Epithelial cell of proximal tubule (primary cell): ENCODE data around the gene LCAT. TPM values are rescaled to one million over a fixed set of nuclear protein-coding genes. Genes with fewer than 3 reads are reported as not detected.

Experiments used
- DNase-seq: peaks from one replicate; pipeline ENCODE4 v3.0.0-alpha.2; 2011; ENCODE audit warnings: low read depth
- H3K4me3 ChIP-seq: 2 replicates; pipeline ENCODE4 v1.5.1; 2011; ENCODE audit warnings: low read depth, mild to moderate bottlenecking, low read length
- total RNA-seq: library from RNA; depleted of rRNA; stranded (reverse); fragments of >200 nt; gene quantifications from 2 replicates; pipeline ENCODE4 v1.2.3, GENCODE V29; 2015
- TF ChIP-seq, protein P1 (sequence below): conservative IDR thresholded peaks from 2 replicates; pipeline ENCODE4 v1.5.1; 2012; ENCODE audit warnings: low read depth, mild to moderate bottlenecking, low read length

The LCAT gene
- total RNA-seq, 1 donor from 2014 or later: 7.5 TPM

DNA sequence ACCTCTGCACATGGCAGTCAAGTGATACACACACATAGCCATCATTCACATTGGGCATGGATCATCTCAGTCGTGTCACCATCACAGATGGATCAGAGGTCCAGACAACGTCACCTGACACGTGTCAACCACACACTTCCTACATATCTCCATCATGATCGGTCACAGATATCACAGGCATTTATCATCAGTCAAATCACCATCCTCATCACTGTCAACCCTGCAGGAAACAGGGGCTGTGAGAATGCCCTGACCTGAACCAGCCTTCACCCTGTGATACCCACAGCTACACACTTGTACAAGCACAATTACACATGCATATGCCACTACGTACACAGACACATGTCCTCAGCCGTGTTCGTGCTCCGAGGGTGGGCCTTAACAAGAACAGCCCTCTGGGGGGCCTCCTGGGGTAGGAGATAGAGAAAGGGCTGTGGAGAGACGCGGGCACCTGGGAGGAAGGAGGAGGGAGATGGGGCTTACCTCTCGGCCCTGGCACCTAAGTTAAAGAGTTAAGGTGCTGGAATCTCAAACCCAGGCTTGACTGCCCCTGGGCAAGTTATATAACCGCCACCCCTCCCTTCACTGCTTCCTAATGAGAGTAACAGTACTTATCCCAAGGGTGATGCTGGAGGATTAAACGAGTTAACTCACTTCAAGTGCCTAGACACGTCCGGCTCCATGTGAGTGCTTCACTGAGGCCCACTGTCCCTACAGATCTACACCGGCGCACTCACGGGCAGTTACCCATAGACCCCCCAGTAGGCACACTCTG lies 23.4 kb upstream of the LCAT start:
- no peak for DNase-seq
- peak overlapping the region; percentile 72 for H3K4me3 ChIP-seq
- TF ChIP-seq, protein P1, sequence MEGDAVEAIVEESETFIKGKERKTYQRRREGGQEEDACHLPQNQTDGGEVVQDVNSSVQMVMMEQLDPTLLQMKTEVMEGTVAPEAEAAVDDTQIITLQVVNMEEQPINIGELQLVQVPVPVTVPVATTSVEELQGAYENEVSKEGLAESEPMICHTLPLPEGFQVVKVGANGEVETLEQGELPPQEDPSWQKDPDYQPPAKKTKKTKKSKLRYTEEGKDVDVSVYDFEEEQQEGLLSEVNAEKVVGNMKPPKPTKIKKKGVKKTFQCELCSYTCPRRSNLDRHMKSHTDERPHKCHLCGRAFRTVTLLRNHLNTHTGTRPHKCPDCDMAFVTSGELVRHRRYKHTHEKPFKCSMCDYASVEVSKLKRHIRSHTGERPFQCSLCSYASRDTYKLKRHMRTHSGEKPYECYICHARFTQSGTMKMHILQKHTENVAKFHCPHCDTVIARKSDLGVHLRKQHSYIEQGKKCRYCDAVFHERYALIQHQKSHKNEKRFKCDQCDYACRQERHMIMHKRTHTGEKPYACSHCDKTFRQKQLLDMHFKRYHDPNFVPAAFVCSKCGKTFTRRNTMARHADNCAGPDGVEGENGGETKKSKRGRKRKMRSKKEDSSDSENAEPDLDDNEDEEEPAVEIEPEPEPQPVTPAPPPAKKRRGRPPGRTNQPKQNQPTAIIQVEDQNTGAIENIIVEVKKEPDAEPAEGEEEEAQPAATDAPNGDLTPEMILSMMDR: no peak

DNA sequence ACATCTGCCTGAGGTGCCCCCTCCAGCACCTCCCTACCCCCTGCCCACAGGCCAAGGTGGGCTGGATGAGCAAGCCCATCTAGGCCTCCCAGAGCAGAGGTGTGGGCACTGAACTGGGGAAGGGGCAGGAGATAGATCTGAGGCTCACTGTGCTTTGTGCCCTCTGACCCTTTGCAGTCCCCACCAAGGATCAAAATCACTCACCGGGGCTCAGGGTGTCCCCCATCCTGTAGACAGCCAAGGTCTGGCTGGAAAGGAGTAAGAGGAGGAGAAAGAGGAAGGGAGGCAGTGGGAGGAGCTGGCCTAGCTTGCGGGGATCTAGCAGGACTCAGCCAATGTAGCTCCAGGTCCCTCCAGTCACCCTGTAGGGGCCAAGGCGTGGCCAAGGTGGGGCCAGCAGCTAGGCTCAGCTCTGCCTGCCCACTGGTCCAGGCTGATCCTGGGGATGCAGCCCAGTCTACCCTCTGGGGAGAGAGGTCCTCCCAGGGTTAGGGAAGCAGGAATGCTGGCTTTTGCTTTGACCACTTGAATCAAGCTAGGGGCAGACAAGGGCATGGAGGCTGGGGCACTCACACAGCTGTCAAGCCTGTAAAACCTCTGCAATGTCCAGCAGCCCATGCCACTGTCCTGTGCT lies 22.7 kb upstream of the LCAT start:
- peak overlapping the region; percentile 72 for H3K4me3 ChIP-seq
- no peak for DNase-seq
- TF ChIP-seq, protein P1: no peak

DNA sequence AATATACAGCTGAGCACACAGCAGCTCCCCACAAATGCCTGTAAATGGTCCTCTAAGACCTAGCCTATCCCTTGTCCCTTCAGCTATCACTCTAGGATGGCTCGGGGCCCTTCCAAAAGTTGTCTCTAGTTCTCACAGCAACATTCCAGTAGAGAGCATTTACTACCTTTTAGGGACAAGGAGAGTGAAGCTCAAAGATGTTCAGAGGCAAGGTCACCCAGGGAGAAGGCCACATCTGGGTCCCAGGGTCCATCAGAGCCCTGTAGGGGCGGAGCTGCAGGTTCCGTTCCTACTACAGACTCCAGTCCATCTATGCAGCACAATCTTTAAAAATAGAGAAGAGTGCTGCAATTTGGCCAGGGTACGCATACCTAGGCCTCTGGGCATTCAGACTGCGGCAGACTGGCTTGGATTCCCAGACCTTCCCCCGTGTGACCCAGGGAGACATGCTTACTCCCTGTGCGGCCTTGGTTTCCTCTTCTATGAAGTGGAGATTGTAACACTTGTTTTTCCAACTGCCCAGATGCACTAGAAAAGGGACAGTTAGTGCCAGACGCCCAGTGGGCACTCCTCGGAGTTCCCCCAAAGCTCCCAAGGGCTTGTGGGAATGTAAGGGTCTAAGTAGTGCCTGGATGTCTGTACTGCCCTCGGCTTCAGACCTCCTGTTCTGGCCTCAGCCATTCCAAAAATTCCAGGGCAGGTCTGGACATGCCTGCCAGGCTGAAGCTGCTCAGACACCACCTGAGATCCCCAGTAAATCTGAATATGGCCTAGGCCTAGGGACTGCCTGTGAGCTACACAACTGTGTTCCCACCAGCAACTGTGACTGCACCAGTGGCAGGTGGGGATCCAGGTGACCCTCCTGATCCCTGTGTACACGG lies 22.0 kb upstream of the LCAT start:
- DNase-seq: no peak

DNA sequence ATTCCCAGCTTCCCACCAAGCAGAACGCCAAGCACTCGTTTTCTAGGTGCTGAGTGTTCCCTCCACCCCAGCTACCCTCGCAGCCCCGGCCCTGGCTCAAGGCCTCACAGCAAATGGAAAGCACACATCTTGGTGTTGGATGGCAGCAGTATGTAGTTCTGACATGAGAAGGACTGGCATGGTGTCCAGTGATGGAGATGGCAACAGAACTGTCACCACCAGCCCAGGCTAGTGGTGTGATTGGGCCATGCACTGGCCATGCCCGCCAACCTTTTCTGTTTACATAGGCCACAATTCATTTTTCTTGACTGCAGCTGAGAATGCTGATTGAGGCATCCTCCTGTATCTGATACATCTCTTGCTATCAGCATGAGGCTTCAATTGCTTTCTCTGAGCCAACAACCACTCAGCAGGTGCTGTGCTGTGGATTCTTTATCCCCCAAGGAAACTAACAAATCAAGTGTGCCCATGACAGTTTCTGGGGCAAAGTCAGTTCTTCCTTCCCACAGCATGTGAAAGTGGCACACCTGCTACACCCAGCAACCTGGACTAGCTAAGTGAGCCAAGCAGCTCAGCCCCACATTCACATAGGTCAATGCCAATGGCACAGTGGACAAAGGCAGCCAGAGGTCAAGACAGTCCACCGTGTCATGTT lies 20.7 kb upstream of the LCAT start:
- no peak for DNase-seq
- TF ChIP-seq, protein P1: no peak
- no peak overlapping the region for H3K4me3 ChIP-seq

More for the DNA sequence above, 22.0 kb upstream of the LCAT start:
- TF ChIP-seq, protein P1: no peak
- H3K4me3 ChIP-seq: peak overlapping the region; percentile 72

DNA sequence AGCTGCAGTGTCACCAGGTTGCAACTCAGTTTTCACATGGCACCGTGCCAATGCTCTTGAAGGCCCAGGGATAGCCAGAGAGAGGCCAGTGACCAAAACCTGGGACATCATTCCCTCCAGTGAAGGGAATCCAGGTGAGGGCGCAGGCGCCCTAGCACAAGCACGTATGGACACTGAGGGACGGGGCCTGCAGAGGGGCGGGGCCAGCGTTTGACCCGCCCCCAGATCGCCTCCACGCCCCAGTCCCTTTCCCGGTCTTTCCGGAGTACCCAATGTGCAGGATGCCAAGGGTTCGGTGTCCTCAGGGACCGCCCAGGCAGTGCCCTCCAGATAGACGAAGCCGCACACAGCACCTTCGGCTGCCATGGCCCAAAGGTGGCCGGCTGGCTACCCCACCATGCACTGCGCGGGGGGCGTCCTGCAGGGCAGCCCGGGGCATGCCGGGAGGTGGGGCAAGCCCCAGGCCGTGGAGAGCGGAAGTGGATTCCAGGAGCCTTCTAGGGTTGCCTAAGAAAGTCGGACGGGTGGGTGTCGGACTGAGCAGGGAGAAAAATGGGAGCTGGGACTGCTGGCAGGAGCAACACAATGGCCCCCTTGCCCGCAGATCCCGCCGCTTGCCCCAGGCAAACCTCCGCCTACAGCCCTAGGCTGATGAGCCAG lies 19.9 kb upstream of the LCAT start:
- TF ChIP-seq, protein P1: no peak
- no peak for DNase-seq
- H3K4me3 ChIP-seq: no peak overlapping the region

DNA sequence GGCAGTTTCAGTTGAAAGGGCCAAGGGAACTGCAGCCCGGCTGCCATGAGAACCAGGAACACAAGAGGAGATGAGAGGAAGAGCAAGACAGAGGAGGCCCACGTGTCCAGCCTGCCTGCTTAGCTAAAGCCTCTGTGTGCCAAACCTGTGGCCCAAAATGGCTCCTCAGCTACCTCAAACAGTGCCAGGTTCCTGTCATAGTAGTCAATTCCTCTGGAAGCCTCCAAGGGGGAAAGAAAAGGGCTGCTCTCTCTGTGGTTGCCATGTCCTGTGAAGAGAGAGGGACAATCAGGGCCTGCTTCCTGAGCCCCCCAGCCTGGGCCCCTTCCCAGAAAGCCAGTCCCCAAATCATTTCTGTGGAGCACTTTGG lies 19.4 kb upstream of the LCAT start:
- TF ChIP-seq, protein P1: no peak
- no peak for DNase-seq

More for the DNA sequence above, 19.4 kb upstream of the LCAT start:
- H3K4me3 ChIP-seq: no peak overlapping the region
